8988T (cell line): ENCODE results near the gene DMKN.

Experiments
- DNase-seq: peaks from one replicate; pipeline ENCODE4 v3.0.0; 2011

The DMKN gene

GRCh38 chr19:35460608-35461007 lies 52.8 kb downstream of the DMKN start:
- no peak for DNase-seq

- DNase-seq = no peak
Measured at GRCh38 chr19:35459414-35460082, 53.9 kb downstream of the DMKN start.

- DNase-seq = no peak
Measured at GRCh38 chr19:35458731-35459391, 54.6 kb downstream of the DMKN start.

GRCh38 chr19:35458192-35458591 lies 55.3 kb downstream of the DMKN start:
- no peak for DNase-seq

GRCh38 chr19:35457173-35457572 lies 56.3 kb downstream of the DMKN start:
- DNase-seq = no peak

- DNase-seq = no peak
Measured at GRCh38 chr19:35455616-35456201, 57.7 kb downstream of the DMKN start.

GRCh38 chr19:35454663-35455062 lies 58.8 kb downstream of the DMKN start:
- DNase-seq = no peak

GRCh38 chr19:35451338-35452096 lies 61.9 kb downstream of the DMKN start:
- no peak for DNase-seq

GRCh38 chr19:35449359-35450043 lies 63.9 kb downstream of the DMKN start:
- DNase-seq = no peak

- no peak for DNase-seq
Measured at GRCh38 chr19:35447606-35448469, 65.6 kb downstream of the DMKN start, which contains the start of gene FFAR2. Gene FFAR2 (plus strand): TSS chr19:35448257. CDS start chr19:35449715, 1,458 bp downstream.
